Stimulated activated CD4-positive, alpha-beta T cell treated with anti-CD3 and anti-CD28 coated beads, Interleukin-1b, Interleukin-23, amount 100 ng/mL, for 4 hours (primary cell): ENCODE results near the gene CENPE.

Source experiments
- DNase-seq, 2 donors: peaks; one replicate each; pipeline ENCODE4 v3.0.0-alpha.2; 2020; ENCODE audit warnings: low read depth in 2 of 2

Gene CENPE

GRCh38 chr4:103123114-103123513, 75.0 kb downstream of the CENPE start:
- no peak for DNase-seq

DNA sequence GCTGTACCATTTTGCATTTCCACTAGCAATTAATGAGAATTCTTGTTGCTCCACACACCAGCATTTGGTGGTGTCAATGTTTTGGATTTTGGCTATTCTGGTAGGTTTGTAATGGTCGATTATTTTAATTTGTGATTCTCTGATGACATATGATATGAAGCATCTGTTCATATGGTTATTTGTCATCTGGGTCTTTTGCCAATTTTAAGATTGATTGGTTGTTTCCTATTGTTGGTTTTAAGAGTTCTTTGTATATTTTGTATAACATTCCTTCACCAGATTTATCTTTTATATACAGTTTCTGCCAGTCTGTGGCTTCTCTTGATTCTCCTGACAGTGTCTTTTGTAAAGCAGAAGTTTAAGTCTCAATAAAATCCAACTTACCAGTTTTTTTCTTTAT, 80.0 kb downstream of the CENPE start:
- DNase-seq = no peak

DNA sequence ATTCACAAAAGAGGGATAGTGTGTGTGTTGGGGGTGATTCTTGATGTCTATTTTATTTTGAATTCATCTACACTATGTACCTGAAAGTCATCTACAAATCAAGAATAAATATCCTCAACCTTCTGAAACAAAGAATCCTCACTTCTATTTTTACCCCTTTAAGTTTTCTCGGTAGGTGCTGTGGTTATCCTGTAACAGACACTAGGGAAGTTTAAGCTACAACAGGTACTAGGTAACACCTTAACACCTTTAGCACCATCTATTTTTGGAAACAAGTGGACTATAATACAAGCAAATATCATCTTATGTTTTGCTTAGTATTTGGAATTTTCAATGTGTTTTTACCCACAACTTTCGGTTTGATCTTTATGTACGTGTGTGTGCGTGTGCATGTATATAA, 86.5 kb downstream of the CENPE start:
- no peak for DNase-seq

GRCh38 chr4:103108542-103108941, 89.6 kb downstream of the CENPE start:
- DNase-seq = no peak

DNA sequence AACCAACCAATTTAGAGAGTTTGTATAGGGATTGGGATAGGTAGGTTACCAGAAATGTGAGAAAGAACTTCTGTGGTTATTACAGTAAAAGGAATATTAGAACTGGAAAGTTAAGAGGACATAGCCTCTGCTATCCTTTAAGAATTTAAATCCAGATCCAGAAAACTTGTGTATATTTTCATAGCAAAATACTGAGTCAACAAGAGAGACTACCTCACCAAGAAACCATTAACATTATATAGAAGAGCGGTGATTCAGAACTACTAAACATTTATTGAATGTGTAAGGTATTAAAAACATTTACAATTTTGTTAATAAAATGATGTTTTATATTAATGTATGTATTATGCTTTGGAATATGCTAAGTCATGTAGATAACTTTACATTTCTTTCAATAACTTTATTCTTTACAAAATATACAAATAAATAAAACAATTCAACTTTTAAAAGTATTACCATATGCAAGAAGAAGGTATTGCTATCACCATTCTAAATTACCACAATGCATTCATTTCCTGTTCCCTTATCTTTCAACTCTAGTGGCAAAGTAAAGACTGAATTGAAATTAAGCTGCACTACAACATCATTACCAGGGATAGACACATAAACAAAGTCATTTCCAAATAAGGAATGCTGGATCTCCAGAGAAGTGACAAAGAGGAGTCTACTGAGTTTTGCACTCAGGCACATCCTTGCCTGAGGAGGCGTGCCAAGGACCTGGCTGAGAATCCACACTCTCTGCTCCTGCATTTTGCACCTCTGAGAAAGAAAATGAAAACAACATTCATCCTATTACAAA, 92.4 kb downstream of the CENPE start:
- DNase-seq = no peak

GRCh38 chr4:103104886-103105285, 93.3 kb downstream of the CENPE start:
- no peak for DNase-seq

GRCh38 chr4:103100691-103101090, 97.5 kb downstream of the CENPE start:
- no peak for DNase-seq

DNA sequence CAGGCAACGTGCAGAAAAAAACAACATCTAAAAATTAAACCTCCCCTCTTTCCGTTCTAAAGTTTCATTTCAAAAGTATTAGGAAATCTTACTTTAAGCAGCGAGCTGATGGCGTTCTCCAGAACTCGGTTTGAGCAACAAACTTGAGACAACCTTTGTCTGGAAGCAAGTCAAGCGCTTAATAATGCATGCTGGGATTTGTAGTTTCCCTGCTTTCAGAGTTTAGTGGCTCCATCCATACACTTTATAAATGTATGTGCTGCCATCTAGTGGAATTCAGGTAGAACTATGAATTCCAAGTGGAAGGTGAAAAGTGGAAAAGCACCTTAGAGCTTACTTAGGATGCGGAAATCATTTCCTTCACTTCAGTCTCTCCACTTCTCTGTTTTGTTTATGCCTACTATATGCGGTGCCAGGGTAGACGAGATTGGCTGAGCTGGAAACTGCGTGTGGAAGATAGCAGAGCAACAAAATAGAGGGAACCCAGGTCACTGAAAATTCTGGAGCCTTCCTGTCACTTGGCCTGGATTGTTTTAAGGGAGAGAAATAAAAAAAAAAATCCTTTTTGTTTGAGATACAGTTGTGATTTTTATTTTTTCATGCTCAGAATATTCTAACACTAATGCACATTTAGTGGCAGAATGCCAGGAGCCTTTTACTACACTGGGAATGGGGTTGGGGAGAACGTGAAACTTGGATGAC, 98.3 kb downstream of the CENPE start, which contains the start of gene BDH2:
TSS of gene BDH2 (minus strand) at position 144 of the 702 bp plus-strand sequence. CDS start 3,580 bp downstream, outside the sequence.
- peak in 1 of 2 donors; percentile 21 for DNase-seq

GRCh38 chr4:103098756-103099440, 99.2 kb downstream of the CENPE start:
- DNase-seq = no peak

DNA sequence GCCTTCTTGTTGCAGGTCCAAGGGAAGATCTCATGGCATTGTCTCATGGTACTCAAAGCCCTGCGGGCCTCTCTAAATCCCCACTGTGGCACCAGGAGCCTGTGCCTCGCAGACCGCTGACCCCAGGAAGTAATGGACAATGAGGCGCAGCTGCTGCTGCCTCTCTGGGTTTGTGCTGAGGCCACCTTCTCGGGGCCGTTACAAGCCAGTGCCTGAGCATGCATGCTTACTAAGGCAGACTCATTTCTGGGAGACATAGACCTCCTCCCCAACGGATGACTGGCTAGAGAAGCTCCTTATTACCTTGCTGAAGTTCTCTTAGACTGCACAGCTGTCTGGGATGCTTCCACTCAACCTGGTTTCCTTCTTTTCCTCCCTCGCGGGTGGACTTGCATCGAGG, 99.8 kb downstream of the CENPE start:
- DNase-seq = no peak

DNA sequence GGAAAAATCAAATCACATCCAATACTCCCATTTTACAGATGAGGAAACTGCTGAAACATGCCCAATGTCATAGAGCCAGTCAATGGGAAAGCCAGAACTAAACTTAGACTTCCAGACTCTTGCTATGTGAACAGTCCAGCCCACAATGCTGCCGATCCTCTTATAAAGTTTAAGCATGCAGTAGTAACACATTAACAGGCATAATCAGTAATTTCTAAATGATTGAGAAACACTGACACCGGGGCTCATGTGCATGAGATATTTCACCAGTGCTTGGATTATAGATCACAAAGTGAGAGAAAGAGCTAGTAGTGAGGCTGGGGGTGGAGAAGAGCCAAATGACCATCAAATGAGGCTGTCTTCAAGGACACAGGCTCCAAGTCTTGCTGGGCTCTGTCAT, 101.0 kb downstream of the CENPE start:
- no peak for DNase-seq

DNA sequence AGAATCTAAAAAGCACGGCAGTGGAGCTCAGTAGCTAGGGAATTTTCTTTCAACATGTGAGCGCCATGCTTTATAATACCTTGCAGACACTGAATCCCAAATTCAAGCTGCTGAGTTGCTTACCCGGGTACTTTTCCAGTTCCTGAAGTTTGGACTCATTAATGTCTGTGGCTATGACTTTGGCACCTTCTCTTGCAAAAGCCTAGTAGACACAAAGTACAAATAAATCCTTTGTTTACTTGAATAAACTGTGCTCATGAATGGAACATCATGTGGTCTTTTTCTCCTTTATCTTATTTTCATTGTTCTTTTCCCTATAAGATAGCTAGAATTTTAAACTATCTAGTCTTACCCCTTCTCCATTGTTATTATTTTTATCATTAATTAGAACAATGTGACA, 103.1 kb downstream of the CENPE start:
- no peak for DNase-seq

- no peak for DNase-seq
Observed at GRCh38 chr4:103092245-103092644, 105.9 kb downstream of the CENPE start.

DNA sequence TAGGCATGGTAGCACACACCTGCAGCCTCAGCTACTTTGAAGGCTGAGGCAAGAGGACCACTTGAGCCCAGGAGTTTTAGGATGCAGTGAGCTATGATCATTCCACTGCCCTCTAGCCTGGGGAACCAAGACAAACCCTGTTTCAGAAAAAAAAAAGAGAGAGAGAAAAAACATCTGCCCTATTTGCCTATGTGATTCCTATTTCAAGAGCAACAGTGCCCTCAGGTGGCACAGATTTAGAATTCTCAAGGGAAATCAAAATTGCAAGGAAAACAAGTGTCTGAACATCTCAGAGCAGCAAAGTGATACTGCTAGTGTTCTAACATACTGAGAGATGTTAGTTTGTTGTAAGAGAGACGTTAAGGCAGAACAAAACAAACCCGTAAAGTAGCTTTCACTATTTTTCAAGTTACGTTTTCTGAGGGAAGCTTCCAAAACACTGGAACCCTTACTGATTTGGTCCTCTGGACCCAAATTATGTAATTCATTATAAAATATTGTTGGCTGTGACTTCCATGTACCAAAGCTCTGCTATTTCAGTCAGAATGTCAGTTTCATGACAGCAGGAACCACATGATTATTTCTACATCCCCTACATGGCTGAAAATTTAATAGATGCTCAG, 106.4 kb downstream of the CENPE start:
- peak in 1 of 2 donors; percentile 18 for DNase-seq

DNA sequence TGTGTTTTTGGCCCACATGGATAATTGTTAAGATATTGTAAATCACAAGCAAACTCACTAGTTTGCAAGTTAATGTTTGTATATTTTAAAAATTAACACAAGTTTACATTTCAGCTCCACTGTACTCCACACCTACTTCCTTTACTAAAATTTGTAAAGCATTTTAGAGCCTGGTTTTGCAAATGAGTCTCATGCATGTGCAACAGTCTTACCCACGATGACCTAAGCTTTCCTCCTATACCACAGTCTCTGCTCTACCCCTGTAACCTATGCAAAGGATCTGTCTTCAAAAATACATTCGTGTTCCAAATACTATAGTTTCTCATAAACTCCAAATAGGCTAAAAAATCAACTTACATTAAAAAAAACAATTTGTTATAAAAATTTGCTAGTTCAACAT, 108.7 kb downstream of the CENPE start:
- DNase-seq = no peak

DNA sequence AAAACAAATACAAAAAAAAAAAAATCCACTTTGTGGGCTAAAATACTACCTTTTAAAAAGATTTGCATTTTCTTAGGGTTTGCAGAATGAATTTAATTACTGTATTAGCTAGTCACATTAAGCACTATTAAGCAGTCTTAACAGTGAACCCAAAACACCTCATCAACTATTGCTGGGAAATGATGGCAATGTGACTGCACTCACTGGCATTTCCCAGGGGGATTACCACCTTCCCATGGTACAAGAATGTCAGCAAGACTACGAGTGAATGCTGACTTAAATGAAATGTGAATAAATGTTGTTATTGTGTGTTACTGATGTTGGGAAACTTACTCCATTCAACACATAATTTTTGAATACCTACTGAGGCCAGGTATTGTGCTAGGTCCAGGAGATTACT, 111.6 kb downstream of the CENPE start:
- no peak for DNase-seq

DNA sequence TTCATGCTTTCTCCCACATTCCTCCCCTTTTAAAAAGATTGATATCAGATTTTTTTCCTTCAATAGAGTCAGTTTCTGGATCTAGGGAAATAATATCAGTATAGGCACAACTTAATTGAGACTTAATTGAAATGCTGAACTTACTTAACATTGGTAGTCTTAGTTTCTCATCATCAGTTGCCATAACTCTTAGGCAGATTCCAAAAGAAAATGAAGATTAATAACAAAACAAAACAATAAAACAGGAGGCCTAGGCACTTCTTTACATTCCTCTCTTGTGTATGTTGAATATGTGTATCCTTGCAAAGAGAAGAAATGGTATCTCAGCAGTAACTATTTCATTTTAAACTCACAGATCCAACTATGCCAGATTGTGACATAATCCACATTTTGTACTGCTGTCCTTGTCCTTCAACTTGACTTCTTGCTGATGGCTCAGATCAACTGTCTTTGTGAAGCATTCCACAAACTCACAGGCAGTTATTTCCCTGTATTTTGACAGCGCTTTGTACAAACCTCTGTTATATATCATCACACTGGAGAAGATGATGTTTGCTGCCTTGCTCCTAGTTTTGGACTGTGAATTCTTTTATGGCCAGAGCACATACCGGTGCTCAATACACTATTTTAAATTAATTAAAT, 112.5 kb downstream of the CENPE start:
- no peak for DNase-seq

- DNase-seq = no peak
Observed at GRCh38 chr4:103079621-103080020, 118.5 kb downstream of the CENPE start.

- DNase-seq = peak in 1 of 2 donors; percentile 5
Observed at GRCh38 chr4:103076747-103077347, 121.3 kb downstream of the CENPE start, which contains the start of gene SLC9B2. TSS of gene SLC9B2 (minus strand) at chr4:103076761. CDS start at chr4:103067550, 9,211 bp downstream.

DNA sequence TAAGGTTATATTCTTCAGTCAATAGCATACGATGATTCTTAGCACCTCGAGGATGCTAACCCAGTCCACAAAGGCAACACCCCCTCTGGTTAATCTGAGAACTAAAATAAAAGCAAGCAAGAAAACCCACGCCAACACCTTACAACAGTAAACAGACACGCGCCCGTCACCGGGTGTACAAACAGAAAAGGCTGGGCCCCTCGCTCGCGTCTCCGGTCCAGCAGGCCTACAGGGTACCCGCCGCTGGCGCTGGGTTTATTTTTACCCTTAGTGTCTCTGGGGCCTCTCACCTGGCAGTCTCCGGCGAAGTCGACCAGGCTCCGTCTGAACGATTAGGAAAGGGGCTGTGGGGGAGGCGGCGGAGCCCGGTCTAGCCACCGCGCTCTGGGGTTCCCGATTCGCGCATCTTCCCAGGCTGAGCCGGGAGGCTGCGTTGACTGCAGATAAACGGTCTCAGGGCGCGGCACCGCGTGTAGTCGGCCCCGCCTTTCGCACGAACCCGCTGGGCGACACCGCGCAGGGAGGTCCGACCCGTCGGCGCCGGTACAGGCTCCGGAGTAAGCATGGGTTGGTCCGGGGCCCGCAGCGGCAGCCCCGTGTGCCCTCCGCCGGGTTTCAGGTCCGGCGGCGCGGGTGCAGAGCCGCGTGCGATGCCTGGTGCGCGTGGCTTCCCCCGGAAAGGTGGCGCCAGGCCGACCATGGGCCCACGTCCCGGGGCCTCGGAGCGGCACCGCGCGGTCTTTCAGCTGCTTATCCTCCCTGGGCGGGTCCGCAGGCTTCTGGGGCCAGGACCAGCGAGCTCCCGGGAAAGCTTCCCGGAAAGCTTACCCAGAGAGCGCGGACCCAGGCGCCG, 122.0 kb downstream of the CENPE start:
- DNase-seq = peak; percentile 58 to 59
